GM21576 (cell line): ENCODE results near the gene RASGEF1C.

Experiments
- ATAC-seq: cut with Tn5 transposase; IDR thresholded peaks from one replicate; pipeline ENCODE4 v1.9.1; 2021; ENCODE audit warnings: mild to moderate bottlenecking, moderate library complexity; ENCODE audit not compliant: unreplicated experiment

Gene RASGEF1C

GRCh38 chr5:180180421-180180820 is 28.6 kb downstream of the RASGEF1C start:
- ATAC-seq: no peak

GRCh38 chr5:180179442-180180420 is 29.3 kb downstream of the RASGEF1C start:
- ATAC-seq: no peak

GRCh38 chr5:180178531-180179441 is 30.2 kb downstream of the RASGEF1C start:
- no peak for ATAC-seq

- no peak for ATAC-seq
These were observed 32.8 kb downstream of the RASGEF1C start for GRCh38 chr5:180176191-180176590.

GRCh38 chr5:180175015-180175431 is 34.0 kb downstream of the RASGEF1C start:
- ATAC-seq: no peak

DNA sequence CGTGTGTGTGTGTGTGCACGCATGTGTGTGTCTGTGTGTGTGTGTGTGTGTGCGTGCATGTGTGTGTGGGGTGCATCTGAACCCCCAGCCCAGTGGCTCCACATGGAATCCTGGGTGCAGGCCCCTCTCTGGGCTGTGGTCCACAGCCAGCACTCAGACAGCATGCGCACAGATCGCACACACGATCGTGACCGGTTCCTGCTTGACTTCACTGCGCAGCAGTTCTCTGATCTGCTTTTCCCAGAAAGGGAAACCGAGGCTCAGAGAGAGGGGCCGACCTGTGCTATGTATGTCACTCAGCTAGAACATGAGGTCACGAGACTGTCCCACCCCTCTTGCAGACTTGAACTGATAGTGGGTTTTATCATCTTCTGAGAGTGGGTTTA is 34.4 kb downstream of the RASGEF1C start:
- no peak for ATAC-seq

DNA sequence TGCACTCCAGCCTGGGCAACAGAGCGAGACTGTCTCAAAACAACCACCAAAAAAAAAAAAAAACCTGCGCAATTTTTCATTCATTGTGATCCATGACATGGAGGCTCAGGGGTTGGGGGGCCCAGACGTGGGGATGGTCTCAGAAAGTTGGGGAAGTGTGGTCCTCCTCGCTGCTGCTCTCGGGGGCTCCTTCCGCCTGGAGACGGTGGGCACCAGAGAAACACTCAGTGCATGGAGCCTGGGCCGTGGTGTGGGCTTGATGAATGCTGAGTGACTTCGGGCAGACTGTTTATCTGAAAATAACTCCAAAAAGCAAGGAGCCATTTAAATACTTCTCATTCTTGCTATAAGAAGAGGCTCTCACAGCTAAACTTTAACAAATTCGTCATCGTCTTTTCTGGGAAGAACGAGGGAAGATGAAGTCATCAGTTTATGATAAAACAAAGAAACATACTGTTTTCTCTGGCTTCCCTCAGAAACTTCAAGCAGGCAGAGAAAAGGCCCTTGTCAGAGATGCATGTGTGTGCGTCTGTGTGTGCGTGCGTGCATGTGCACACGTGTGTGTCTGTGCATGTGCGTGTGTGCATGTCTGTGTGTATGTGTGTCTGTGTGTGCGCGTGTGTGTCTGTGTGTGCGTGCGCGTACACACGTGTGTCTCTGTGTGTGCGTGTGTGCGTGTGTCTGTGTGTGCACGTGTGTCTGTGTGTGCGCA is 35.0 kb downstream of the RASGEF1C start:
- no peak for ATAC-seq

DNA sequence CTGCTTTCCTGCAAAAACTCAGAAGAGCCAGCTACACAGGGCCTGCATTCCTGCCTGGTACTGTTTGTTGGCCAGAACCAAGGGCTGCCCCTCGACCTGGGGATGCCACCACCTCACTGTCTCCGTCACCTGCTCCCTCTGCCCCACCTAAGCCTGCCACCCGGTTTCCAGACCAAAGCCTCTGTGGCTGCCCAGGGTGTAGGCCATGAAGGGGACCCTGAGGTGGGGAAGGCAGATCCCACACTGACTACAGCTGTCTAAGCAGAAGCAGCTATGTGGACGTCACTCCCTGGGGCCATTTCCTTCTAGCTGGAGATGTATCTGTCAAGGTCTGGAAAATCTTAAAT is 35.8 kb downstream of the RASGEF1C start:
- ATAC-seq: no peak

- ATAC-seq: no peak
These were observed 36.4 kb downstream of the RASGEF1C start for GRCh38 chr5:180172447-180173197.

GRCh38 chr5:180171568-180172094 is 37.4 kb downstream of the RASGEF1C start:
- no peak for ATAC-seq

DNA sequence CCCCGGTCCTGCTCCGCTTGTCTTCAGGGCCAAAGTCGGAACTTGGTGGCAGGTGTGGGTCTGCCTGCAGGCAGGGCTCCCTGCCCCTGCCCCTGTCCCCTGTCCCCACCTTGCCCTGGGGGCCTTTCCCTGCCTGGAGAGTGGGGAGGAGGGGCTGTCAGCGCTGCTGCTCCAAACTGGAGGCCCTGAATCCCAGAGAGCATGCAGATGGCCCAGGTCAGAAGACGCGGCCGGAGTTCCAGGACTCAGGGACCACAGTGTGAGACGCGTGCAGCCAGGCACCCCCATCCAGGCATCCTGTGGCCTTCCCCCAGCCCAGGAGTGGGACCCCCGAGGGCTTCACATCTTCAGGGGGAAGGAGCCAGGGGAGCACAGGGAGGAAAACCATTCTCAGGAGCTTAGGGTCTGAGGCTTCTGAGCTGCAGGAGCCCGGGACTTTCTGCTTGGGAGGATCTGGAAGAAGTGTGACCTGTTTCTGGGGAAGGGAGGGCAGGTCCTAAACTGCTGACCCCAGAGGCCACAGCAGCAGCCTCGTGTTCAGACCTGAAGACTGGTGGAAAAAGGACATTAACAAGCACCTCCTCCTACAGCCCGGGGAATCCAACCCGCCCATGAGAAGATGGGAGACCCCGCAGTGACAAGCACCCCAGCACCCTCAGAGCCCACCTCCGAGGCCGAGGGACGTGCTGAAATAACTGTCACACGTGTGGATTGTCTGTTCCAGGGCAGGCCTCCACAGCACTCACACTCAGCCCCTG is 38.0 kb downstream of the RASGEF1C start:
- no peak for ATAC-seq

GRCh38 chr5:180170106-180170809 is 38.8 kb downstream of the RASGEF1C start:
- ATAC-seq: no peak

DNA sequence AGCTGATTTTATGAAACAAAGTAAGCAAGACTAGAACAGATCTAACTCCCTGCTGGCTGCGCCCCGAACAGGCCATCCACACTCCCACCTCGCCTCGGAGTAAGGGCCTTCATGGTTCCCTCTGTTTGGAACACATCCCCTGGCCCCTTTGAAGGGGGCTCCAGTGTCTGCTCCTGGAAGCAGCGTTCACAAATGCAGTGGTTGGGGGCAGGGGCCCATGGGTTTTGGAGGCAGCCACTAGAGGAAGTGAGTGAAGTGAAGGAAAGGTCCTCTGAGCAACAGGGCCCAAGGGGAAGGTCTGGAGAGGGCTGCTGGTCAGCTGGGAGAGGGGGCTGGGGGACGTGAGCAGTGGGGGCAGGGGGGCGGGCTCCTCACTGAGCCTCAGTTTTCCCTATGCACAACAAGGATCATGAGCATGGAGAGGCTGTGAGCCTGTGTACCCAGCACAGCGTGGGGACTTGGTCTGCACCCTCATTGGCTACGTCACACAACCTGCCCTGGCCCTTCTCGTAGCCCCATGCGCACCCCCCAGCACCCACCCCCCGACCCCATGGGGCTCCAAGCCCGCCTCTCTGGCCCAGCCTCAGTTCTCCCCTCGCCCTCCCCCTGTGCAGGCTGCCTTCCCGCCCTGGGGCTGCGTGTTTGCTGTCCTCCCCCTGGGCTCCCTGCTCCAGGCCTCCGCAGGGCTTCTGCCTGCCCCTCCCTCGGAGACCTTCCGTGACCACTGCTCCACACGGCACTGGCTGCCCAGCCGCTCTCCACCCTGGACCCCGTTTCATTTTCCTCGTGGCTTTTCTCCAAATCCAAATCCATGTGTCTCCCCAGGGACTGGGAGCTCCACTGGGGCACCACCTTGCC is 39.5 kb downstream of the RASGEF1C start:
- ATAC-seq: no peak

- ATAC-seq: no peak
These were observed 40.3 kb downstream of the RASGEF1C start for GRCh38 chr5:180168758-180169157.

- ATAC-seq: no peak
These were observed 42.8 kb downstream of the RASGEF1C start for GRCh38 chr5:180166176-180166575.

DNA sequence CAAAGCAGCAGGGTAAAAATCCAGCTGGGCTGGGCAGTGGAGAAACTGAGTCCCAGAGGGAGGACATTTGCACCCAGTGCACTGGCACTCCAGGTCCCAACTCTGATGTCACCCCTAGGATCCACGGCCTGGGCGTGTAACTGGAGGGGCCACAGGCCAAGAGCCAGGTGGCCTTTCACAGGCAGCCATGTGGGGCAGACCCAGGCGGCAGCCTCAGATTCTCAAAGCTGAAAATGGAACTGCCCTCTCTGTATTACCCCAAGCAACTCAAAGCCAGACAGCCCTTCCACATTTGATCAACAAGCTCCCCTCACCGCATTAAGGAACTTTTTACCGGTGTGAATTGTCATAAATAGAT is 46.7 kb downstream of the RASGEF1C start:
- no peak for ATAC-seq

DNA sequence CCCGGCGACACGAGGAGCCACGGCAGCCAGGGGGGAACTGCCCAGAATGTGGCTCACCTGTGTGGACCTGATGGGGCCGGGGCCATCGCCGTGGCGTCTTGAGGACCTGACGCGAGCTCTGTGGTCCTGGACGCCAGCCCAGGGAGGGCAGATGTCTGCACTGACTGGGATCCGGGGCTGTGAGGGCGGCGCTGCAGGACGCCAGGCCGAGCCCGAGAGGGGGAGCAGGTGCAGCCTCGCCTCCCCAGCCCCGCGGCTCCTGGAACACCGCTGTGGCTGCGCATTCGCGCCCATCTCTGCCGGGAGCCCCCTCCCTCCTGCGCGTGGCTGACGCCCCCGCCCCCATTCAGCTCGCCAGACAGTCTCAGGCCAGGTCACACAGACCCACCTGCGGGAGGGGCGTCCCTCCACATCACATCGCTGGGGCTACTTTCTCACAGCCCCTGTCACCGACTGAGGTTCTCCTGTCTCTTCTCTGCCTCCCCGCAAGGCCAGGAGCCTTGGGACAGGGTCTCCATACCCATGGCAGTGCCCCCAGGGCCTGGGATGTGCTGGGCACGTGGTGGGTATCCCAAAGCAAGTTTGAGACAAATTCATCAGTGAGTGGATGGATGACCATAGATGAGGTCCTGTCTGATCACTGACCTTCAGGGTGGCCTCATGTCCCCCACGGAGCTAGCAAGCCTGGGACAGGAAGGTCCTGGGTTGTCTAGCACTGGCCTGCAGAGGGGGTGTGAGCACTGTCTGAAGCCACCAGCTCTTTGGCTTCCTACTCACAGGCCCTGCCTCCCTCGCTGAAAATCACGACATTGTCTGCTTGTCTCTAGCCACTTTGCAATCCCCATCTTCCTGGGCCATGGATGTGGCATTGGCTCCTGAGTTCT is 47.3 kb downstream of the RASGEF1C start:
- no peak for ATAC-seq
